Peyer's patch (tissue), 4 donors: ENCODE measurements around the gene SGK2. TPM values are rescaled to one million over a fixed set of nuclear protein-coding genes. Genes with fewer than 3 reads are reported as not detected.

Experiments used
- DNase-seq, 3 donors: peaks; one replicate each; pipeline ENCODE4 v3.0.0-alpha.2; 2017 to 2019
- H3K27ac ChIP-seq, 4 donors: fragments of 200-600 bp; sonication (generic); one replicate each; pipeline ENCODE4 v1.5.1; 2016 to 2019
- H3K27me3 ChIP-seq, 2 donors: fragments of 200-600 bp; sonication (generic); one replicate each; pipeline ENCODE4 v1.5.1; 2019
- H3K36me3 ChIP-seq, 3 donors: fragments of 200-600 bp; sonication (generic); one replicate each; pipeline ENCODE4 v1.5.1; 2016 to 2019
- H3K4me1 ChIP-seq, 4 donors: fragments of 200-600 bp; sonication (generic); one replicate each; pipeline ENCODE4 v1.5.1; 2016 to 2019
- H3K4me3 ChIP-seq, 4 donors: fragments of 200-600 bp; sonication (generic); 1 replicate in 3 of 4; 2 replicates in 1 of 4; pipeline ENCODE4 v1.5.1; 2016 to 2019; ENCODE audit warnings: mild to moderate bottlenecking in 1 of 4
- H3K9me3 ChIP-seq, 4 donors: fragments of 200-600 bp; sonication (generic); one replicate each; pipeline ENCODE4 v1.5.1; 2016 to 2019; ENCODE audit warnings: mild to moderate bottlenecking in 1 of 4
- POLR2A ChIP-seq, 2 donors: fragments of 450-650 bp; IDR thresholded peaks; one replicate each; pipeline ENCODE4 v1.5.1; 2017; ENCODE audit warnings: antibody characterized with exemption in 2 of 2, mild to moderate bottlenecking in 2 of 2, moderate library complexity in 2 of 2
- total RNA-seq, 4 donors: library from RNA; depleted of rRNA; stranded (reverse); fragments of >200 nt; gene quantifications; one replicate each; pipeline ENCODE4 v1.1.0, GENCODE V29; 2016
- TF ChIP-seq, protein P1 (sequence below), 6 experiments: fragments of 450-650 bp in 4 of 6; fragments of 200-600 bp in 2 of 6; sonication (generic) in 1 of 6; IDR thresholded peaks; one replicate each; pipeline ENCODE4 v1.5.1; 2017 to 2019; ENCODE audit warnings: antibody characterized with exemption in 6 of 6, mild to moderate bottlenecking in 3 of 6, moderate library complexity in 1 of 6

SGK2 gene
- total RNA-seq, 4 donors from 2014 or later: 64.4 to 160 (median 115) TPM

DNA sequence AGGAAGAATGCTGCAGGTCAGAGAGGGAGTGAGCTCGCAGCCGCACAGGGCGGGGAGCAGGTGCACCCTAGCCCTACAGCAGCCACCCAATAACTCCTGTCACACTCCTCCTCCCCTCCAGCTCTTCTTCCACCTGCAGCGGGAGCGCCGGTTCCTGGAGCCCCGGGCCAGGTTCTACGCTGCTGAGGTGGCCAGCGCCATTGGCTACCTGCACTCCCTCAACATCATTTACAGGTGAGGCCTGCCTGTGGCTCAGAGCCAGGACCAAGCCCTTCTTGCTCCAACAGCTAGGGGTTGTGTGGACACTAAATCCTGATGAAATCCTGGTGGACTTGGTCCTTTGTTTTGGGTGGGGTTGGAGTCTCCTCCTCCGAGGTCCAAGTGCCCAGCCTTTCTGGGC is 11.7 kb downstream of the SGK2 start:
- TF ChIP-seq POLR2A (IDR thresholded peaks at IDR 0.05): no peak
- TF ChIP-seq, protein P1, sequence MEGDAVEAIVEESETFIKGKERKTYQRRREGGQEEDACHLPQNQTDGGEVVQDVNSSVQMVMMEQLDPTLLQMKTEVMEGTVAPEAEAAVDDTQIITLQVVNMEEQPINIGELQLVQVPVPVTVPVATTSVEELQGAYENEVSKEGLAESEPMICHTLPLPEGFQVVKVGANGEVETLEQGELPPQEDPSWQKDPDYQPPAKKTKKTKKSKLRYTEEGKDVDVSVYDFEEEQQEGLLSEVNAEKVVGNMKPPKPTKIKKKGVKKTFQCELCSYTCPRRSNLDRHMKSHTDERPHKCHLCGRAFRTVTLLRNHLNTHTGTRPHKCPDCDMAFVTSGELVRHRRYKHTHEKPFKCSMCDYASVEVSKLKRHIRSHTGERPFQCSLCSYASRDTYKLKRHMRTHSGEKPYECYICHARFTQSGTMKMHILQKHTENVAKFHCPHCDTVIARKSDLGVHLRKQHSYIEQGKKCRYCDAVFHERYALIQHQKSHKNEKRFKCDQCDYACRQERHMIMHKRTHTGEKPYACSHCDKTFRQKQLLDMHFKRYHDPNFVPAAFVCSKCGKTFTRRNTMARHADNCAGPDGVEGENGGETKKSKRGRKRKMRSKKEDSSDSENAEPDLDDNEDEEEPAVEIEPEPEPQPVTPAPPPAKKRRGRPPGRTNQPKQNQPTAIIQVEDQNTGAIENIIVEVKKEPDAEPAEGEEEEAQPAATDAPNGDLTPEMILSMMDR (IDR thresholded peaks at IDR 0.05): peak in 2 of 6 experiments; percentile 21 to 25
- DNase-seq: peak in 1 of 3 donors; percentile 66
- Histone ChIP-seq H3K4me3 (no peak overlapping the region), H3K27ac (no peak overlapping the region), H3K4me1 (no peaks in the 10 kb centered on the region), H3K36me3 (peaks cover 0 to 9% (median 0%) of the 10 kb centered on the region in 3 donors), H3K9me3 (no peaks in the 10 kb centered on the region), H3K27me3 (no peaks in the 10 kb centered on the region)

DNA sequence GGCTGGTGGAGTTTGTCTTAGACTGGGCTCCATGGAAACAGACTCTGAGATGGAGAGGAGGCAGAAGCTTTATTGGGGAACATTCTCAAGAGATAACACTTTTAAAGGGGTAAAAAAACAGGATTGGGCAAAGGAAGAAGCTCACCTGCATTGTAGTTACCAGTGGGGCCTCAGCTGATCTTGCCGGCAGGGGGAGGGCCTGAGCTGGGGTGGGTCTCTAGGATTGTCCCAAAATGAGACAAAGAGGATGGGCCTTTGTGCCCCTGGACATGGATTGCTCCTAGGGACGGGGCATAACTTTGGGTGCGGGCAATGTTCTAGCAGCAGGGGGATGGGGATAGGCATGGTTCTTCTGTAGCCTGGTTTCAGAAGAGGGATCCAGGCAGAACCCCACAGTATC is 12.5 kb downstream of the SGK2 start:
- H3K36me3 ChIP-seq: peaks cover 0 to 12% (median 0%) of the 10 kb centered on the region in 3 donors
- no peak for TF ChIP-seq POLR2A (IDR thresholded peaks at IDR 0.05)
- TF ChIP-seq, protein P1 (IDR thresholded peaks at IDR 0.05): no peak

DNA sequence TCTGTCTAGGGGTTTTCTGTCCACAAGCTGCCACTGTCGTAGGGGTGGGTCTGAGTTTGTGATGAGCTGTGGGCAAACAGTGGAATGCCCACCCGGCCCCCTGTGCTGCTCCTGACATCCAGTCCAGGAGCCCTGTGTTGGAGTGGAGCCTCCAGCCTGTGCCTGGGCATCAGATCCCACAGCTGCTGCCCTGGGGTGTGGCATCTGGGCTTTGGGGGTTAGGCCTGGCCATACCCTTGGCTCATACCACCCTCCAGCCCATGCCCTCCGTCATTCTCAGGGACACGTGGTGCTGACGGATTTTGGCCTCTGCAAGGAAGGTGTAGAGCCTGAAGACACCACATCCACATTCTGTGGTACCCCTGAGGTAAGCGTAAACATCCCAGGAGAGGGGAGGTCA is 12.9 kb downstream of the SGK2 start:
- peaks cover 0 to 16% (median 0%) of the 10 kb centered on the region in 3 donors for H3K36me3 ChIP-seq
- no peaks in the 10 kb centered on the region for H3K4me1 ChIP-seq
- no peak for DNase-seq

More for the DNA sequence above, 12.5 kb downstream of the SGK2 start:
- no peaks in the 10 kb centered on the region for H3K27me3 ChIP-seq
- H3K4me1 ChIP-seq: no peaks in the 10 kb centered on the region
- no peak for DNase-seq
- no peaks in the 10 kb centered on the region for H3K9me3 ChIP-seq
- H3K4me3 ChIP-seq: no peak overlapping the region
- H3K27ac ChIP-seq: no peak overlapping the region

DNA sequence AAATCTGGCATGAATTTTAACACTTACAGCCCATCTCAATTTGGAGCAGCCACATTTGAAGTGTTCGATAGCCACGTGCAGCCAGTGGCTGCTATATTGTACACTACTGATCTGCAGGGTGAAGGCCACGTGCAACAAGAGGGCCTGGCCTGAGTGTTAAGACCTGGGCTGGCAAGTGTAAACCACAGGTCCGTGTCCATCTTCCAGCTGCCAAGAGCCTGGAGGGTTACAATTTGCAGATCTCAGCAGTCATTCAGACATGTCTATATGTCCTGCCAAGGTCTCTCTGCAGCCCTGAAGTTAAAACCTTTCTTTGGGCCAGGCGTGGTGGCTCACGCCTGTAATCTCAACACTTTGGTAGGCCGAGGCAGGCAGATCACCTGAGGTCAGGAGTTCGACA is 14.1 kb downstream of the SGK2 start:
- TF ChIP-seq, protein P1 (IDR thresholded peaks at IDR 0.05): no peak
- TF ChIP-seq POLR2A (IDR thresholded peaks at IDR 0.05): no peak
- Histone ChIP-seq H3K27ac (no peak overlapping the region), H3K9me3 (no peaks in the 10 kb centered on the region), H3K4me1 (no peaks in the 10 kb centered on the region), H3K36me3 (peaks cover 0 to 19% (median 0%) of the 10 kb centered on the region in 3 donors), H3K4me3 (no peak overlapping the region), H3K27me3 (no peaks in the 10 kb centered on the region)
- no peak for DNase-seq

More for the DNA sequence above, 12.9 kb downstream of the SGK2 start:
- no peaks in the 10 kb centered on the region for H3K27me3 ChIP-seq
- TF ChIP-seq POLR2A (IDR thresholded peaks at IDR 0.05): no peak
- TF ChIP-seq, protein P1 (IDR thresholded peaks at IDR 0.05): no peak
- no peak overlapping the region for H3K27ac ChIP-seq
- no peak overlapping the region for H3K4me3 ChIP-seq
- no peaks in the 10 kb centered on the region for H3K9me3 ChIP-seq

DNA sequence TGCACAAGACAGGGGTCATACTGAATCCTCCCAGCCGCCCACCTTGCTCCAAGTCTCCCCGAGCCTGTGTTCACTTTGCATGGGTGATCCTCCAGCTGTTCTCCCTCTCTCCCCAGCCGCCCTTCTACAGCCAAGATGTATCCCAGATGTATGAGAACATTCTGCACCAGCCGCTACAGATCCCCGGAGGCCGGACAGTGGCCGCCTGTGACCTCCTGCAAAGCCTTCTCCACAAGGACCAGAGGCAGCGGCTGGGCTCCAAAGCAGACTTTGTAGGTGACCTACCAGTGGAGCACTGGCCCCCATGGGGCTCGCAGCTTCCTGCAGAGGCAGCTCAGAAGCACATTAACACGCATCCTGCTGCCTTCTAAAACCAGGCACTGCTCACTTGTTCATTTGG is 17.3 kb downstream of the SGK2 start:
- Histone ChIP-seq H3K27me3 (no peaks in the 10 kb centered on the region), H3K4me1 (no peaks in the 10 kb centered on the region), H3K4me3 (no peak overlapping the region), H3K9me3 (no peaks in the 10 kb centered on the region), H3K36me3 (peaks cover 0 to 23% (median 0%) of the 10 kb centered on the region in 3 donors), H3K27ac (no peak overlapping the region)
- DNase-seq: no peak
- TF ChIP-seq, protein P1 (IDR thresholded peaks at IDR 0.05): no peak
- TF ChIP-seq POLR2A (IDR thresholded peaks at IDR 0.05): no peak
